Smooth muscle cell (in vitro differentiated cells): ENCODE data around the gene CBY2. TPM values are rescaled to one million over a fixed set of nuclear protein-coding genes. Genes with fewer than 3 reads are reported as not detected.
"Not testable (repeated sequence)": the region's sequence is repeated elsewhere in the genome, so short reads cannot be mapped to it uniquely, and the experiment has no call there.

Source experiments
- DNase-seq: peaks from one replicate; lab custom pipeline; 2025; ENCODE audit not compliant: unreplicated experiment; lab: John Stamatoyannopoulos, UW
- H2AFZ ChIP-seq: fragments of 200-600 bp; sonication (generic); 2 replicates; pipeline ENCODE4 v1.6.0; 2016; ENCODE audit warnings: antibody characterized with exemption, low read depth, mild to moderate bottlenecking
- H3F3A ChIP-seq: fragments of 200-600 bp; sonication (generic); 2 replicates; pipeline ENCODE4 v1.6.0; 2017; ENCODE audit warnings: antibody characterized with exemption, low read depth
- H3K27ac ChIP-seq: fragments of 200-600 bp; sonication (generic); 2 replicates; pipeline ENCODE4 v1.5.1; 2016; ENCODE audit warnings: low read depth, mild to moderate bottlenecking
- H3K27me3 ChIP-seq: fragments of 200-600 bp; sonication (generic); 2 replicates; pipeline ENCODE4 v1.6.1; 2016; ENCODE audit warnings: low read depth, mild to moderate bottlenecking
- H3K36me3 ChIP-seq: fragments of 200-600 bp; sonication (generic); 2 replicates; pipeline ENCODE4 v1.5.1; 2016; ENCODE audit warnings: low read depth
- H3K4me1 ChIP-seq: fragments of 200-600 bp; sonication (generic); 2 replicates; pipeline ENCODE4 v1.5.1; 2016; ENCODE audit warnings: low read depth
- H3K4me2 ChIP-seq: fragments of 200-600 bp; sonication (generic); 2 replicates; pipeline ENCODE4 v1.6.0; 2016; ENCODE audit warnings: mild to moderate bottlenecking
- H3K4me3 ChIP-seq: fragments of 200-600 bp; sonication (generic); 2 replicates; pipeline ENCODE4 v1.5.1; 2016; ENCODE audit warnings: mild to moderate bottlenecking
- H3K79me2 ChIP-seq: fragments of 200-600 bp; sonication (generic); 2 replicates; pipeline ENCODE4 v1.6.0; 2016; ENCODE audit warnings: low read depth, mild to moderate bottlenecking
- H3K9ac ChIP-seq: fragments of 200-600 bp; sonication (generic); 2 replicates; pipeline ENCODE4 v1.6.0; 2016; ENCODE audit warnings: low read depth
- H3K9me3 ChIP-seq: fragments of 200-600 bp; sonication (generic); replicated peaks from 2 replicates; pipeline ENCODE4 v1.5.1; 2016; ENCODE audit warnings: low read depth
- H4K20me1 ChIP-seq: fragments of 200-600 bp; sonication (generic); 2 replicates; pipeline ENCODE4 v1.6.0; 2016; ENCODE audit warnings: low read depth
- WGBS: methylation state at CpG from one replicate; pipeline ENCODE4 v1.1.7; 2016; ENCODE audit warnings: low lambda C conversion rate; 5-methylcytosine and 5-hydroxymethylcytosine counted together
- polyA plus RNA-seq: library from polyadenylated mRNA; unstranded; fragments of >200 nt; fragmentation: Nextera tagmentation; extraction: Ambion mirVana; gene quantifications from 2 replicates; pipeline ENCODE4 v1.2.1, GENCODE V29; 2016
- total RNA-seq: library from RNA; depleted of rRNA; stranded (reverse); fragments of >200 nt; gene quantifications from 2 replicates; pipeline ENCODE4 v1.2.3, GENCODE V29; 2014
- TF ChIP-seq, protein P1 (sequence below): fragments of 200-600 bp; sonication (generic); IDR thresholded peaks from 2 replicates; pipeline ENCODE4 v1.5.1; 2017; ENCODE audit warnings: borderline replicate concordance, mild to moderate bottlenecking, antibody characterized with exemption; ENCODE audit not compliant: insufficient read depth, poor library complexity, severe bottlenecking

CBY2 gene
- total and polyA plus RNA-seq, 2 experiments from 2014 or later: not detected

DNA sequence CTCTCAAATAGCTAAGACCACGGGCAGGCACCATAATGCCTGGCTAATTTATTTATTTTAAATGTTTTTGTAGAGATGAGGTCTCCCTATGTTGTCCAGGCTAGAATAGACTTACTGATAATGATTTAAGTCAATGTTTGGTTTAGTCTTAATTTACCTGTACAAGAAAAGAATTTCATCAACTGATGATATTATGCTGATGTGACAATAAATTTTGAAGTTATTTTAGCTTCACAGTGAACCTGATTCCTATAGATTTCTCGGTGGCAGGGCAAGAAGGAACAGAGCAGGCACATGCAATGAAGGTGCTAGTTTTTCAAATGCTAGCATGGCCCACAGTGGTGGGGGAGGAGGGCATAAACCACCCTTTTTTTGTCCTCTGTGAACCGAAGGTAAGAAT, 42.6 kb upstream of the CBY2 start:
- H3K27ac ChIP-seq: no peak overlapping the region
- H2AFZ ChIP-seq: no peak overlapping the region
- no peaks in the 10 kb centered on the region for H3K9me3 ChIP-seq
- H3K79me2 ChIP-seq: no peaks in the 10 kb centered on the region
- H3K27me3 ChIP-seq: no peaks in the 10 kb centered on the region
- no peaks in the 10 kb centered on the region for H3K36me3 ChIP-seq
- H3K4me2 ChIP-seq: no peak overlapping the region
- TF ChIP-seq, protein P1, sequence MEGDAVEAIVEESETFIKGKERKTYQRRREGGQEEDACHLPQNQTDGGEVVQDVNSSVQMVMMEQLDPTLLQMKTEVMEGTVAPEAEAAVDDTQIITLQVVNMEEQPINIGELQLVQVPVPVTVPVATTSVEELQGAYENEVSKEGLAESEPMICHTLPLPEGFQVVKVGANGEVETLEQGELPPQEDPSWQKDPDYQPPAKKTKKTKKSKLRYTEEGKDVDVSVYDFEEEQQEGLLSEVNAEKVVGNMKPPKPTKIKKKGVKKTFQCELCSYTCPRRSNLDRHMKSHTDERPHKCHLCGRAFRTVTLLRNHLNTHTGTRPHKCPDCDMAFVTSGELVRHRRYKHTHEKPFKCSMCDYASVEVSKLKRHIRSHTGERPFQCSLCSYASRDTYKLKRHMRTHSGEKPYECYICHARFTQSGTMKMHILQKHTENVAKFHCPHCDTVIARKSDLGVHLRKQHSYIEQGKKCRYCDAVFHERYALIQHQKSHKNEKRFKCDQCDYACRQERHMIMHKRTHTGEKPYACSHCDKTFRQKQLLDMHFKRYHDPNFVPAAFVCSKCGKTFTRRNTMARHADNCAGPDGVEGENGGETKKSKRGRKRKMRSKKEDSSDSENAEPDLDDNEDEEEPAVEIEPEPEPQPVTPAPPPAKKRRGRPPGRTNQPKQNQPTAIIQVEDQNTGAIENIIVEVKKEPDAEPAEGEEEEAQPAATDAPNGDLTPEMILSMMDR: no peak
- H3F3A ChIP-seq: no peaks in the 10 kb centered on the region
- H3K4me1 ChIP-seq: no peaks in the 10 kb centered on the region
- 90% methylated on average over 3 of the region's 3 CpGs for WGBS
- H3K4me3 ChIP-seq: no peak overlapping the region
- no peak for DNase-seq
- no peak overlapping the region for H3K9ac ChIP-seq
- no peaks in the 10 kb centered on the region for H4K20me1 ChIP-seq

DNA sequence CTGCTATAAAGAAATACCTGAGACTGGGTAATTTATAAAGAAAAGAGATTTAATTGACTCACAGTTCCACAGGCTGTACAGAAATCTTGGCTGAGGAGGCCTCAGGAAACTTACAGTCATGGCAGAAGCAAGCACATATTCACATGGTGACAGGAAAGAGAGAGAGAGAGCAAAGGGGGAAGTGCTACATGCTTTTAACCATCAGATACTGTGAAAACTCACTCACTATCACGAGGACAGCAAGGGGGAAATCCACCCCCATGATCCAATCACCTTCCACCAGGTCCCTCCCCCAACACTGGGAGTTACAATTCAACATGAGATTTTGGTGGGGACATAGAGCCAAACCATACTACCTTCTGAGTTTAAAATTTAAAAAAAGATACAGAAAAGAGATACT, 41.7 kb upstream of the CBY2 start:
- H3K9ac ChIP-seq, H3K9me3 ChIP-seq, H3K27me3 ChIP-seq, DNase-seq, H4K20me1 ChIP-seq, H3K4me3 ChIP-seq, H3K79me2 ChIP-seq, H2AFZ ChIP-seq, H3K36me3 ChIP-seq, H3F3A ChIP-seq, H3K4me2 ChIP-seq, H3K27ac ChIP-seq, H3K4me1 ChIP-seq: not testable (repeated sequence)
- WGBS: 71% methylated on average over 1 of the region's 1 CpG

DNA sequence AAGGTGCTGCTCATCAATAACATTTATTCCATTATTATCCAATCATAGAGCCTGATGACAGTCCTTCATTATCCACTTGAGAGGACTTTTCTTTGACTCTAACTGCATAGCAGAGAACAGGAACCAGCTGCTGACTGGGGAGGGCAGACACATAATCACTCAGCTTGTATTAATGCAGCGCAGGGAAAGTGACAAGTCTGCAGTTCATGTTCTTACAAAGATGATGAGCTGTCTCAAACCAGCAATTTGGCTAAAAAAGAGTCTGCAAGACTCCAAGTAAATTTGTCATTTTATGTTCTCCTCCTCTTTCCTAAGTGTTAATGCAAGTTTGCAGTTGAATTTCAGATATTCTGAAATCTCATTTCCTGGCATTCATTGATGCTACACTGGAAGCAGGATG, 40.0 kb upstream of the CBY2 start:
- TF ChIP-seq, protein P1: no peak
- Histone ChIP-seq H3F3A (no peaks in the 10 kb centered on the region), H3K9ac (no peak overlapping the region), H3K27me3 (no peaks in the 10 kb centered on the region), H3K9me3 (no peaks in the 10 kb centered on the region), H4K20me1 (no peaks in the 10 kb centered on the region), H3K4me1 (no peaks in the 10 kb centered on the region), H3K4me2 (no peak overlapping the region), H3K79me2 (no peaks in the 10 kb centered on the region), H3K4me3 (no peak overlapping the region), H2AFZ (no peak overlapping the region), H3K36me3 (no peaks in the 10 kb centered on the region), H3K27ac (no peak overlapping the region)
- WGBS: 94% methylated on average over 1 of the region's 1 CpG
- no peak for DNase-seq

- not testable (repeated sequence) for DNase-seq, H3K27me3 ChIP-seq, H3K27ac ChIP-seq, H3K9ac ChIP-seq, H3K36me3 ChIP-seq, H3F3A ChIP-seq, H3K4me2 ChIP-seq, H4K20me1 ChIP-seq, H2AFZ ChIP-seq, H3K4me1 ChIP-seq, H3K79me2 ChIP-seq, H3K4me3 ChIP-seq, H3K9me3 ChIP-seq
- WGBS: 100% methylated on average over 1 of the region's 1 CpG
Measured at GRCh38 chr13:45662903-45663302, 39.2 kb upstream of the CBY2 start.

- H3K79me2 ChIP-seq, H3F3A ChIP-seq, H3K4me1 ChIP-seq, H3K27ac ChIP-seq, H3K4me2 ChIP-seq, H3K9me3 ChIP-seq, H4K20me1 ChIP-seq, H2AFZ ChIP-seq, DNase-seq, H3K36me3 ChIP-seq, H3K4me3 ChIP-seq, H3K27me3 ChIP-seq, H3K9ac ChIP-seq: not testable (repeated sequence)
- WGBS: 71% methylated on average over 12 of the region's 14 CpGs
Measured at GRCh38 chr13:45669626-45670025, 32.5 kb upstream of the CBY2 start.
